ENCODE results near the gene PARP6.

PARP6 gene

DNA sequence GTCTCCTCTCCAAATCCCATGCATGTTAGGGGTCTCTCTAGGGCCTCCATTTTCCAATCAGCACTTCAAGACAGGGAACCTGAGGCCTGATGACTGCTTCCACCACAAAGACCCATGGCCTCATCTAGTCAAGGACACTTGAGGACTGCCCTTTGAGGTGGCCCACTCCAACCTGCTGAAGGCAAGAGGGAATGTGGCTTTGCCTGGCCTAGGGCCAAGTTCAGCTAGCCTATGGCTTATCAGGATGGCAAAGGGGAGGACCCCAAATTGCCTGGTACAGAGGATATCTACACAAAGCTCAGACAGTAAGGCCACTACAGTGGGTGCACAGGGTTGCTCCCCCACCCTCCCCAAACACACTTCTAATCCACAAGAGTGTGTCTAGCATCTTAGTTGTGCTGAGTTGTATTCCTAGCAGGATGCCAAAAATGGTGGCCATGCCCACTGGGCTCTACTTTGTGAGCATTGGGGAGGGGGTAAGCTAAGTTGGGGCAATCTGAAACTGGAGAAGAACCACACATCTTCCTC, 64.7 kb downstream of the PARP6 start:
- H3K4me1 ChIP-seq (ENCODE audit: insufficient read depth, low read length) = no peaks in the 10 kb centered on the region
- peaks cover 95% of the 10 kb centered on the region for H3K36me3 ChIP-seq (ENCODE audit: insufficient read depth, low read length)
- no peak overlapping the region for H2AFZ ChIP-seq (ENCODE audit: low read depth, low read length)
- no peaks in the 10 kb centered on the region for H3K9me3 ChIP-seq (ENCODE audit: low read length)
- no peak overlapping the region for H3K4me3 ChIP-seq (ENCODE audit: low read length)
- H3K27me3 ChIP-seq (ENCODE audit: insufficient read depth, low read length) = no peaks in the 10 kb centered on the region

- Histone ChIP-seq H3K4me3 (ENCODE audit: low read length) (no peak overlapping the region), H3K27me3 (ENCODE audit: insufficient read depth, low read length) (no peaks in the 10 kb centered on the region), H2AFZ (ENCODE audit: low read depth, low read length) (no peak overlapping the region), H3K9me3 (ENCODE audit: low read length) (no peaks in the 10 kb centered on the region), H3K36me3 (ENCODE audit: insufficient read depth, low read length) (peaks cover 94% of the 10 kb centered on the region), H3K4me1 (ENCODE audit: insufficient read depth, low read length) (no peaks in the 10 kb centered on the region)
These were observed 65.7 kb downstream of the PARP6 start for GRCh38 chr15:72206677-72207000.

DNA sequence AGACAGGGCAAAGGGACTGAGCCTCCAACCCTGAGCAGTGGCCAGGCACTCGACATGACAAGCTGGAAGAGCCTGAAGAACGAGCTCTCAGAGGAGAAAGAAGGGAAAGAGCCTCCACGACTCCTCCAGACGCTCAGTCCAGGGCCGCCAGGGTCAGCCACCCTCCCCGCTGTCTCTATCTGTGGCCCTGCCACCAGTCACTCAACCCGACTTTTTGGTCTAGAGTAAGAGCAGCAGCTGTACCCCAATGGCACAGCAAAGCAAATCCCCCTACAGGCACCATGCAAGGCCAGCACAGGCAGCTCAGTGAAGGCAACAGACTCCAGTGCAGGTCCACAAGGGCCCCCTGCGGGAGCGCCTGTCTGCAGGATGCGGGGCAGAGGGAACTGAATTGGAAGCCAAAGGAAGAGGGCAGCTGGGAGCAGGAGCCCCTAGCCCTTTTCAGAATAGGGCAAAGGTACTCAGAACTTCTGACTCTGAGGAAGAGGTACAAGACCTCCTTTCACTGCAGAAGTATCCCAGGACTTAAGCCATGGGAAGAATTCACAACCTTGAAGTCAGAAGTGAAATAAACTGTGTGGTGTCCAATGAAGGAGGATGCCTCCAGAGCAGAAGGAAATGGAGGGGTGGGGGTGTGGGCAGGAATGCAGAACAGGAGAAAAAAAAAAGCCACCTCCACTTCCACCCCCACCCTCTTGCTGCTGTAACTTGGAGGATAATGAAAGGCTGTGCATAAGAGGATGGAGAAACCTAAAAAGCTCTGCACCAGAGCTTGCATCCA, 66.3 kb downstream of the PARP6 start:
- Histone ChIP-seq H3K27me3 (ENCODE audit: insufficient read depth, low read length) (no peaks in the 10 kb centered on the region), H3K9me3 (ENCODE audit: low read length) (no peaks in the 10 kb centered on the region), H2AFZ (ENCODE audit: low read depth, low read length) (no peak overlapping the region), H3K4me3 (ENCODE audit: low read length) (no peak overlapping the region), H3K4me1 (ENCODE audit: insufficient read depth, low read length) (no peaks in the 10 kb centered on the region), H3K36me3 (ENCODE audit: insufficient read depth, low read length) (peaks cover 94% of the 10 kb centered on the region)

GRCh38 chr15:72205273-72205672, 67.1 kb downstream of the PARP6 start:
- H3K36me3 ChIP-seq (ENCODE audit: insufficient read depth, low read length) = peaks cover 95% of the 10 kb centered on the region
- H3K4me1 ChIP-seq (ENCODE audit: insufficient read depth, low read length) = no peaks in the 10 kb centered on the region
- H3K9me3 ChIP-seq (ENCODE audit: low read length) = no peaks in the 10 kb centered on the region
- H3K27me3 ChIP-seq (ENCODE audit: insufficient read depth, low read length) = no peaks in the 10 kb centered on the region
- no peak overlapping the region for H3K4me3 ChIP-seq (ENCODE audit: low read length)
- H2AFZ ChIP-seq (ENCODE audit: low read depth, low read length) = no peak overlapping the region

GRCh38 chr15:72203507-72203837, 68.9 kb downstream of the PARP6 start:
- peaks cover 95% of the 10 kb centered on the region for H3K36me3 ChIP-seq (ENCODE audit: insufficient read depth, low read length)
- no peaks in the 10 kb centered on the region for H3K9me3 ChIP-seq (ENCODE audit: low read length)
- H3K27me3 ChIP-seq (ENCODE audit: insufficient read depth, low read length) = no peaks in the 10 kb centered on the region
- no peak overlapping the region for H3K4me3 ChIP-seq (ENCODE audit: low read length)
- H2AFZ ChIP-seq (ENCODE audit: low read depth, low read length) = no peak overlapping the region
- no peaks in the 10 kb centered on the region for H3K4me1 ChIP-seq (ENCODE audit: insufficient read depth, low read length)

DNA sequence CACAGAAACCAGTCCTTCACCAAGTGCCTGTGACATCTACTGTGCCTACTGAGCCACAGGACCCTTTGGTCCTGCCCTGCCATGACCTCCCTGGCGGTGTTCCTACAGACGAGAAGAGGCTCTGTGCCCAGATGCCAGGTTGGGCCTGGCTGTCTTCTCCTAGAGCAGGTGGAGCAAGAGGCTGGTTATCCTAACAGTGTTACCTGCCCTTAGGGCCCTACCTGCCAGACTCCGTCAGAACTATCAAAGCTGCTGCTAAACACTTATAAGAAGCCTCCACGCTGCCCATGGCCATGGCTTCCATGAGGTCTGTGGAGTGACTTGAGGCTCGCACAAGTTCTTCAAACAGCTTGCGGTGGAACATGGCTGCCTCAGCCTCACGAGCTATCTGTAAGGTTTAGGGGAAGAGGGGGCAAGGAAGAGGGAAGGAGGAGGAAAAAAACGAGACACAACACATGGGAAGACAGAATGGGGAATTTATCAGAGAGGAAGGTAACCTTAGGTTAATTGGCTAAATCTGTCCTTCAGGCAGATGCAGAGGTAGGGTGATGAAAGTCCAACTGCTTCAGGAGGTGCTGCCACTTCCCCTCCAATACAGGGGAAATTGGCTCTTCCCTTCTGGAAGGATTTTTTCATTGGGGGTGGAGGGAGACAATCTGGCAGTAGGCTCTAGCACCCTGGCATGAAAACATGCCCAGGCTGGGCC, 69.4 kb downstream of the PARP6 start:
- Histone ChIP-seq H3K36me3 (ENCODE audit: insufficient read depth, low read length) (peaks cover 93% of the 10 kb centered on the region), H3K4me3 (ENCODE audit: low read length) (no peak overlapping the region), H2AFZ (ENCODE audit: low read depth, low read length) (no peak overlapping the region), H3K4me1 (ENCODE audit: insufficient read depth, low read length) (no peaks in the 10 kb centered on the region), H3K9me3 (ENCODE audit: low read length) (no peaks in the 10 kb centered on the region), H3K27me3 (ENCODE audit: insufficient read depth, low read length) (no peaks in the 10 kb centered on the region)

GRCh38 chr15:72202302-72202701, 70.1 kb downstream of the PARP6 start:
- Histone ChIP-seq H3K4me3 (ENCODE audit: low read length) (no peak overlapping the region), H3K4me1 (ENCODE audit: insufficient read depth, low read length) (no peaks in the 10 kb centered on the region), H3K27me3 (ENCODE audit: insufficient read depth, low read length) (no peaks in the 10 kb centered on the region), H2AFZ (ENCODE audit: low read depth, low read length) (no peak overlapping the region), H3K36me3 (ENCODE audit: insufficient read depth, low read length) (peaks cover 86% of the 10 kb centered on the region), H3K9me3 (ENCODE audit: low read length) (no peaks in the 10 kb centered on the region)

DNA sequence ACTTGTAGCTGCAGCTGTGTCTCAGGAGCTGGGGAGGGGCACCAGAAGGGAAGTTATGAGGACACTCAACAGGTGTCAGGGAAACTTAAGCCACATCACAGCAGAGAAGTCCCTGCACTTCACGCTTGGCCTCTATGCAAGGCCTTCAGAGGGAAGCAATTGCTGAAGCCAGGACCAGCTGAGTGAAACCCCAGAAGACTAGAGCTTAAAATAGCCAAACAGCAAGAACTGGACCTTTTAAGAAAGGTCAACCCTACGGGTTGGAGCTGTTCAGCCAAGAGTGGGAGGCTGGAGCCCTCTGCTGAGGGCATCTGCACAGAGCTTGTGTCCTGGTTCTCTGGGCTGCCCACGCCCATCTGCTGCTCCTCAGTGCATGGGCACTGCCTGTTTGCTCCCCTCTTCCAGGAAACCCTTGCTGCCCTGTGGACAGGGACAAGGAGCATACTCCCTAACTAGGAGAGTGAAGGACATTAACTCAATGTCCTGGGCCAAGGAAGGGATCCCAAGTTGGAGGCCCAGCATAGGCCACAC, 70.9 kb downstream of the PARP6 start:
- Histone ChIP-seq H3K4me3 (ENCODE audit: low read length) (no peak overlapping the region), H3K4me1 (ENCODE audit: insufficient read depth, low read length) (no peaks in the 10 kb centered on the region), H3K27me3 (ENCODE audit: insufficient read depth, low read length) (peaks cover 2% of the 10 kb centered on the region), H2AFZ (ENCODE audit: low read depth, low read length) (no peak overlapping the region), H3K36me3 (ENCODE audit: insufficient read depth, low read length) (peaks cover 78% of the 10 kb centered on the region), H3K9me3 (ENCODE audit: low read length) (no peaks in the 10 kb centered on the region)

DNA sequence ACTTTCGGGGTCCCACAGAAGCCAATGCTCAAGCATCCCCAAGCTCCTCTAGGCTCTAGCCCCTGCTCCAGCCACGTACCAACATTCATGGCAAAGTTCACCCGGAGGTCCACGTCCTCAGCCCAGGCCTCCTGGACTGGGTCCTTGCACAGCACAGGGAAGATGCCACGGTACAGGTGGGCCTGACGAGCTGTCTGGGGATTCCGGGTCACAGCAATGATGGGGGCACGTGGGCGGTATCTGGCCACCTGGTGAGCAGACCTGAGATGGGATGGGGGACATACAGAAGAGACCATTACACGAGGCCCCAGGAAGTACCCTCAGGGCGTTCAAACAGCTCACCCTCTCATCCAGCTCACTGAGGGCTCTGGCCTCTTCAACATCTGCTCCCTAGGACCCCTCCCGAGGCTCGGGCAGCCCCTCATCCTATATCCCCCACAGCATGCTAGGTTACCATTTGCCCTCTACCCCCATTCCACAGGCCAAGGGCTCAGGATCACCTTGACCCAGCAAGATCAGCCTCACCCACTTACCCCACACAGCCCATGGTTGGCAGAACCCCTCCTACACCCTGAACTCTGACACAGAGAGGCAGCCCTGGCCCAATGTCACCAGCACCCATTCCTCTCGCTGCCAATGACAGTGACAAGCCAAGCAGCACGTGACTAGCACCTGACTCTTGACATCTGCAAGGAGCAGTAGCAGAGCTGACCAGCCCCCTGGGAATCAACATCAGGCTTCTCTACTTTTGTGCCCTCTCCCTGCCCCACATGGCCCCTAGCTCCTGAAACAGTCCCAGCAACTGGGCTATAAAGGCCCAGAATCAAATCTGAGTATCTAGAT, 71.7 kb downstream of the PARP6 start:
- no peak overlapping the region for H3K4me3 ChIP-seq (ENCODE audit: low read length)
- H3K9me3 ChIP-seq (ENCODE audit: low read length) = no peaks in the 10 kb centered on the region
- H2AFZ ChIP-seq (ENCODE audit: low read depth, low read length) = no peak overlapping the region
- H3K27me3 ChIP-seq (ENCODE audit: insufficient read depth, low read length) = peaks cover 2% of the 10 kb centered on the region
- H3K36me3 ChIP-seq (ENCODE audit: insufficient read depth, low read length) = peaks cover 70% of the 10 kb centered on the region
- no peaks in the 10 kb centered on the region for H3K4me1 ChIP-seq (ENCODE audit: insufficient read depth, low read length)

- Histone ChIP-seq H3K4me3 (ENCODE audit: low read length) (no peak overlapping the region), H3K9me3 (ENCODE audit: low read length) (no peaks in the 10 kb centered on the region), H2AFZ (ENCODE audit: low read depth, low read length) (no peak overlapping the region), H3K36me3 (ENCODE audit: insufficient read depth, low read length) (peaks cover 63% of the 10 kb centered on the region), H3K4me1 (ENCODE audit: insufficient read depth, low read length) (no peaks in the 10 kb centered on the region), H3K27me3 (ENCODE audit: insufficient read depth, low read length) (peaks cover 2% of the 10 kb centered on the region)
These were observed 72.6 kb downstream of the PARP6 start for GRCh38 chr15:72199721-72200212.

- Histone ChIP-seq H3K4me3 (ENCODE audit: low read length) (no peak overlapping the region), H3K27me3 (ENCODE audit: insufficient read depth, low read length) (peaks cover 2% of the 10 kb centered on the region), H2AFZ (ENCODE audit: low read depth, low read length) (no peak overlapping the region), H3K36me3 (ENCODE audit: insufficient read depth, low read length) (peaks cover 56% of the 10 kb centered on the region), H3K4me1 (ENCODE audit: insufficient read depth, low read length) (no peaks in the 10 kb centered on the region), H3K9me3 (ENCODE audit: low read length) (no peaks in the 10 kb centered on the region)
These were observed 73.2 kb downstream of the PARP6 start for GRCh38 chr15:72199205-72199515.

GRCh38 chr15:72198356-72199204, 73.8 kb downstream of the PARP6 start:
- H3K36me3 ChIP-seq (ENCODE audit: insufficient read depth, low read length) = peaks cover 51% of the 10 kb centered on the region
- peaks cover 2% of the 10 kb centered on the region for H3K27me3 ChIP-seq (ENCODE audit: insufficient read depth, low read length)
- H3K4me3 ChIP-seq (ENCODE audit: low read length) = no peak overlapping the region
- no peak overlapping the region for H2AFZ ChIP-seq (ENCODE audit: low read depth, low read length)
- H3K4me1 ChIP-seq (ENCODE audit: insufficient read depth, low read length) = no peaks in the 10 kb centered on the region
- H3K9me3 ChIP-seq (ENCODE audit: low read length) = no peaks in the 10 kb centered on the region
